Ishikawa (cell line): ENCODE measurements around the gene HMBS.

Source experiments
- CEBPB ChIP-seq: IDR thresholded peaks from 2 replicates; pipeline ENCODE4 v1.6.1; 2012
- CREB1 ChIP-seq: IDR thresholded peaks from 2 replicates; pipeline ENCODE4 v1.6.1; 2012; ENCODE audit warnings: low read depth
- EGR1 ChIP-seq: IDR thresholded peaks from 2 replicates; pipeline ENCODE4 v1.6.1; 2012
- EP300 ChIP-seq: IDR thresholded peaks from 2 replicates; pipeline ENCODE4 v1.6.1; 2012; ENCODE audit warnings: borderline replicate concordance
- FOXM1 ChIP-seq: IDR thresholded peaks from 2 replicates; pipeline ENCODE4 v1.6.1; 2012; ENCODE audit warnings: low read depth, borderline replicate concordance
- MAX ChIP-seq: IDR thresholded peaks from 2 replicates; pipeline ENCODE4 v1.6.1; 2012
- NFIC ChIP-seq: IDR thresholded peaks from 2 replicates; pipeline ENCODE4 v1.6.1; 2012
- RAD21 ChIP-seq: IDR thresholded peaks from 2 replicates; pipeline ENCODE4 v1.6.1; 2012; ENCODE audit warnings: low read depth
- REST ChIP-seq: IDR thresholded peaks from 2 replicates; pipeline ENCODE4 v1.6.1; 2012; ENCODE audit warnings: low read depth, mild to moderate bottlenecking
- TAF1 ChIP-seq: IDR thresholded peaks from 2 replicates; pipeline ENCODE4 v1.6.1; 2012; ENCODE audit warnings: low read depth, mild to moderate bottlenecking
- TCF12 ChIP-seq: IDR thresholded peaks from 2 replicates; pipeline ENCODE4 v1.6.1; 2012; ENCODE audit warnings: low read depth
- TEAD4 ChIP-seq: IDR thresholded peaks from 2 replicates; pipeline ENCODE4 v1.6.1; 2012
- USF1 ChIP-seq: IDR thresholded peaks from 2 replicates; pipeline ENCODE4 v1.6.1; 2012
- YY1 ChIP-seq: IDR thresholded peaks from 2 replicates; pipeline ENCODE4 v1.6.1; 2012; ENCODE audit warnings: low read depth
- ZBTB7A ChIP-seq: IDR thresholded peaks from 2 replicates; pipeline ENCODE4 v1.6.1; 2012; ENCODE audit warnings: low read depth

Gene HMBS

GRCh38 chr11:119052163-119052814 is 32.4 kb upstream of the HMBS start:
- TF ChIP-seq EGR1 = no peak
- no peak for TF ChIP-seq TAF1
- TF ChIP-seq TCF12 = no peak
- TF ChIP-seq CEBPB = no peak
- TF ChIP-seq USF1 = no peak
- no peak for TF ChIP-seq YY1
- no peak for TF ChIP-seq FOXM1
- no peak for TF ChIP-seq NFIC
- no peak for TF ChIP-seq EP300
- TF ChIP-seq RAD21 = no peak
- no peak for TF ChIP-seq CREB1
- TF ChIP-seq ZBTB7A = no peak

GRCh38 chr11:119054418-119054817 is 30.3 kb upstream of the HMBS start:
- TF ChIP-seq TEAD4 (no peak), TAF1 (no peak), USF1 (no peak), MAX (no peak), CEBPB (no peak), FOXM1 (no peak), CREB1 (no peak), TCF12 (no peak), RAD21 (no peak), YY1 (no peak), ZBTB7A (no peak), NFIC (no peak), EP300 (no peak), EGR1 (no peak), REST (no peak)

GRCh38 chr11:119055901-119056300 is 28.8 kb upstream of the HMBS start:
- TF ChIP-seq ZBTB7A = no peak

- TF ChIP-seq REST = no peak
- peak; percentile 72; the same call in 1 of the 2 replicates for TF ChIP-seq ZBTB7A
- TF ChIP-seq EGR1 = peak; percentile 58
- peak; percentile 50; the same call in 1 of the 2 replicates for TF ChIP-seq TCF12
These were observed 28.2 kb upstream of the HMBS start for GRCh38 chr11:119056421-119056999.

- TF ChIP-seq FOXM1 = no peak
- TF ChIP-seq TCF12 = no peak; the same call in 1 of the 2 replicates
- no peak for TF ChIP-seq EGR1
- peak; percentile 73 for TF ChIP-seq TAF1
- TF ChIP-seq EP300 = no peak
- TF ChIP-seq YY1 = peak; percentile 44; the same call in 1 of the 2 replicates
- peak; percentile 63; the same call in 1 of the 2 replicates for TF ChIP-seq CREB1
- TF ChIP-seq MAX = peak; percentile 71; the same call in 1 of the 2 replicates
These were observed 27.5 kb upstream of the HMBS start, which contains the start of gene HYOU1 for GRCh38 chr11:119057000-119057769. Gene HYOU1 (minus strand): TSS chr11:119057205. CDS start chr11:119056160, 1,045 bp downstream.
